ENCODE data around the gene TMX2. TPM values are rescaled to one million over a fixed set of nuclear protein-coding genes. Genes with fewer than 3 reads are reported as not detected.

Gene TMX2
- 52.7 and 53.2 TPM in 2 replicates for total RNA-seq

GRCh38 chr11:57712256-57713150 is at the start of gene TMX2:
Gene TMX2, plus strand, starts transcription at chr11:57712593. Its CDS starts 26 bp downstream, at chr11:57712619.

GRCh38 chr11:57667736-57668433 is 44.5 kb upstream of the TMX2 start, which contains the start of gene ZDHHC5:
Gene ZDHHC5, plus strand, starts transcription at chr11:57668114. Its CDS starts 4,977 bp downstream, at chr11:57673091.

GRCh38 chr11:57711414-57712255 is 758 bp upstream of the TMX2 start, which contains the start of gene MED19:
Gene MED19, minus strand, starts transcription at chr11:57712215. Its CDS starts 36 bp downstream, at chr11:57712179.

GRCh38 chr11:57741132-57742086 is 29.0 kb downstream of the TMX2 start, which contains the start of gene SELENOH:
Gene SELENOH, plus strand, starts transcription at chr11:57741491. Its CDS starts 105 bp downstream, at chr11:57741596.

GRCh38 chr11:57751676-57752253 is 39.4 kb downstream of the TMX2 start, which contains the start of gene BTBD18:
Gene BTBD18, minus strand, starts transcription at chr11:57751819. Its CDS starts 631 bp downstream, at chr11:57751188.

GRCh38 chr11:57761301-57762234 is 49.2 kb downstream of the TMX2 start, which contains the start of gene CTNND1:
Gene CTNND1, plus strand, starts transcription at chr11:57761802. Its CDS starts 29,677 bp downstream, at chr11:57791479.

Small RNA genes within 50 kb of the gene (small RNA-seq; reads per million reads assigned to genes)
- not detected for gene TMX2-CTNND1

Other genes with a start within 250 kb of the TMX2 start
- 12.0 and 14.5 TPM in 2 replicates for gene SLC43A1, start 196.9 kb upstream of the TMX2 start, total RNA-seq
- 22.7 and 34.0 TPM in 2 replicates for gene TIMM10, start 181.8 kb upstream of the TMX2 start, total RNA-seq
- not detected in 2 replicates for gene SMTNL1, start 175.0 kb upstream of the TMX2 start, total RNA-seq
- gene UBE2L6, start 144.9 kb upstream of the TMX2 start, total RNA-seq, result 49.2 and 49.5 TPM in 2 replicates
- 19.6 and 31.0 TPM in 2 replicates for gene SERPING1, start 114.9 kb upstream of the TMX2 start, total RNA-seq
- gene YPEL4, start 62.7 kb upstream of the TMX2 start, total RNA-seq, result 0.26 and 0.65 TPM in 2 replicates
- gene CLP1, start 54.8 kb upstream of the TMX2 start, total RNA-seq, result 11.4 and 12.8 TPM in 2 replicates
- gene ZDHHC5, start 44.5 kb upstream of the TMX2 start, total RNA-seq, result 42.3 and 44.3 TPM in 2 replicates
- gene MED19, start 378 bp upstream of the TMX2 start, total RNA-seq, result 13.7 and 15.4 TPM in 2 replicates
- 59.8 and 69.5 TPM in 2 replicates for gene SELENOH, start 28.9 kb downstream of the TMX2 start, total RNA-seq
- gene BTBD18, start 39.2 kb downstream of the TMX2 start, total RNA-seq, result not detected in 2 replicates
- gene CTNND1, start 49.2 kb downstream of the TMX2 start, total RNA-seq, result 121 and 135 TPM in 2 replicates